DMS153 (cell line): ENCODE measurements around the gene TMEM131L.
"Not testable (repeated sequence)": the region's sequence is repeated elsewhere in the genome, so short reads cannot be mapped to it uniquely, and the experiment has no call there.

Experiments
- DNase-seq: peaks from one replicate; lab custom pipeline; 2025; lab: John Stamatoyannopoulos, UW

The TMEM131L gene

GRCh38 chr4:153466081-153466948, at the start of gene TMEM131L:
TMEM131L (plus strand) TSS chr4:153466360; CDS start chr4:153466398, 38 bp downstream.
- peak; percentile 42 for DNase-seq

- not testable (repeated sequence) for DNase-seq
Measured at GRCh38 chr4:153416456-153416855, 49.7 kb upstream of the TMEM131L start.

- DNase-seq = no peak
Measured at GRCh38 chr4:153418121-153418520, 48.0 kb upstream of the TMEM131L start.

- DNase-seq = no peak
Measured at GRCh38 chr4:153418558-153418957, 47.6 kb upstream of the TMEM131L start.

GRCh38 chr4:153419029-153419428, 47.1 kb upstream of the TMEM131L start:
- no peak for DNase-seq

GRCh38 chr4:153419673-153420278, 46.4 kb upstream of the TMEM131L start:
- DNase-seq = no peak

- DNase-seq = no peak
Measured at GRCh38 chr4:153420361-153420760, 45.8 kb upstream of the TMEM131L start.

GRCh38 chr4:153421941-153422340, 44.2 kb upstream of the TMEM131L start:
- no peak for DNase-seq

GRCh38 chr4:153426207-153426885, 39.8 kb upstream of the TMEM131L start:
- DNase-seq = no peak

- DNase-seq = no peak
Measured at GRCh38 chr4:153427363-153428071, 38.6 kb upstream of the TMEM131L start.

- DNase-seq = no peak
Measured at GRCh38 chr4:153428941-153429475, 37.2 kb upstream of the TMEM131L start.

- no peak for DNase-seq
Measured at GRCh38 chr4:153432965-153433753, 33.0 kb upstream of the TMEM131L start.

GRCh38 chr4:153433754-153434105, 32.4 kb upstream of the TMEM131L start:
- DNase-seq = no peak

GRCh38 chr4:153434190-153434589, 32.0 kb upstream of the TMEM131L start:
- no peak for DNase-seq

GRCh38 chr4:153438916-153439756, 27.0 kb upstream of the TMEM131L start:
- DNase-seq = no peak

GRCh38 chr4:153439831-153440230, 26.3 kb upstream of the TMEM131L start:
- DNase-seq = no peak

- DNase-seq = no peak
Measured at GRCh38 chr4:153440475-153440874, 25.7 kb upstream of the TMEM131L start.

GRCh38 chr4:153447175-153447905, 18.8 kb upstream of the TMEM131L start:
- DNase-seq = no peak

- peak; percentile 16 for DNase-seq
Measured at GRCh38 chr4:153448003-153448731, 18.0 kb upstream of the TMEM131L start.
